ENCODE results near the gene EFCAB8.
"Not testable (repeated sequence)": the region's sequence is repeated elsewhere in the genome, so short reads cannot be mapped to it uniquely, and the experiment has no call there.

The EFCAB8 gene

DNA sequence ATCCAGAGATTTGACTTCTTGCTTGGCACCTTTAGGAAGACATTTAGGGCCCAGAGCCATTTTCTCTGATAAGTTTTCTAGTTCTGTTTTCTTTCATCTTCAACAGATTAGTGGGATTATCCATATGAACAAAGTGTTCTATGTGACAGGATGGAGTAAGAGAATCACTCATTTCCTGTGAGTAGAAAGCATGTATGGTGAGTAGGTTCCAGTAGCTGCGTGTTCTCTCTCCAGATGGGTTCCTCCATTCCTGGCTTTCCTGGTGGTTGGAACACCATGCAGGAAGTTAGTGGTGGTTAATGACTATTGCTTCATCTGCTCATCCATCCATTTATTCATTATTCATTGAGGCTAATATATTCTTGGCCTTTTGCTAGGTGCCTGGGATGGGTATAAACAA is 54.0 kb downstream of the EFCAB8 start:
- no peak for DNase-seq (ENCODE audit: low read depth)

DNA sequence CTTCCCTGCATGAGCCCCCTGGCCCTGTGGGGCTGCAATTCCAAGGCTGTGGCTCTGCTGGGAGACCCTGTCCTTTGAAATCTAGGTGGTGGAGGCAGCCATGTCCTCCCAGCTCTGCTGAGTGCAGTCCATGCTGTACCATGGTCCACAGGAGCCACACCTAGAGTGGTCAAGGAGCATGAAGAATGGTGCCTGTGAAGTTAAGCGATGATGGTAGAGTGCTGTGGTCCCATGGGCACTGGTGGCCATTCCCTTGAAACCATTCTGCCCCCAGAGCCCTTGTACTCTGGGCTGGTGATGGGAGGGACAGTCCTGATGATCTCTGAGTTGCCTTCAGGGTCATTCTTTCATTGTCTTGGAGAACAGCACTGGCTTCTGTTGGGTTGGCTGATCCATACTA is 55.3 kb downstream of the EFCAB8 start:
- DNase-seq (ENCODE audit: low read depth), result no peak

DNA sequence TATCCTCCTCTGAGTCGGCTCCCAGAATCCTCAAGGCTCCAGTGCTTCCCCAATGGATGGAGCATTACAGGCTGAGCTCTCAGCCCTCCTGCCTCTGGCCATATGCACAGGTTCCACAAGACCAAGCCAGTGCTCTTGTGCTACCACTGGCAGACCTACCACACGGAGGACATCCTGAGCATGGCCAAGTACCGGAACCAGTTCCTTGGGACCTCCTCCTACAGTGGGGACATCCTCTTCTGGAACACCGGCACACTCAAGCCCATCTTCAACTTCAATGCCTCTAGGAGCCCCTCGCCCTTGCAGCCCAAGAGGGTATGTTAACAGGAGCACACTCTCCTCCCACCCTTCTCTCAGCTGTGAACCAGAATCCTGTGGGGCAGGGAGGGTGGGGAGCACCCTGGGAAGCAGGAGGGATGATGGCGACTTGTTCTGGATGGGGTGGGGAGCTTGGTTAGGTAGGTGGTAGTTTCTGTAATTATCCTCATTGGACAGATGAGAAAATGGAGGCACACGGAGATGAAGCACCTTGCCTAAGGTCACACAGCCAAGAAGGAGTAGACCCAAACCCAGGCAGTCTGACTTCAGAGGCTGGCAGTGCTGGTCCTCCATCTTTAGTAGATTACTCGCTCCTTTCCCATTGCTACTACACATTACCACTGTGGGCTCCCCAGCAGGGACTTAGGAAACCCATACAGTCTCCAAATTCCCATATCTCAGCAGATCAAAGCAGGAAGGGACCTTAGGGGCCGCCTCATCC is 58.6 kb downstream of the EFCAB8 start:
- no peak for DNase-seq (ENCODE audit: low read depth)

- DNase-seq (ENCODE audit: low read depth), result no peak
Measured at GRCh38 chr20:32918296-32918695, 59.6 kb downstream of the EFCAB8 start.

GRCh38 chr20:32918751-32919150 is 60.0 kb downstream of the EFCAB8 start:
- no peak for DNase-seq (ENCODE audit: low read depth)

DNA sequence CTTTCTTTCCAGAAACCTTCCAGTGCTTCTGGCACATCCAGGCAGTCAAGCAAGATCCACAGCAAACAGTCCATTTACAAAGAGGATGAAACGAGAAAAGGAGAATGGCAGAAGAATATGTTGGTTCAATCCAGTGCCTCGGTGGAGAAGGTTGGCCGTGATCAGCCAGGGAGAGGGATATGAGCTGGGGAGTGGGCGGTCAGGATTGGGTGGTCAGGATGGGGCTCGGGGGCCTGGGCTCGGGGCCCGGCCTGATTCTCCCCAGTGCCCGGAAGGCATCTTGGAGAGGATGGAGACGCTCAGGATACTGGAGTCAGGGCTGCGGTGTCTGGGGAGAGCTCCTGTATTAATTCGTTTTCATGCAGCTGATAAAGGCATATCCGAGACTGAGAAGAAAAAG is 61.3 kb downstream of the EFCAB8 start:
- DNase-seq (ENCODE audit: low read depth), result no peak

GRCh38 chr20:32920530-32921298 is 62.0 kb downstream of the EFCAB8 start:
- no peak for DNase-seq (ENCODE audit: low read depth)

GRCh38 chr20:32922466-32922865 is 63.7 kb downstream of the EFCAB8 start:
- DNase-seq (ENCODE audit: low read depth), result no peak

DNA sequence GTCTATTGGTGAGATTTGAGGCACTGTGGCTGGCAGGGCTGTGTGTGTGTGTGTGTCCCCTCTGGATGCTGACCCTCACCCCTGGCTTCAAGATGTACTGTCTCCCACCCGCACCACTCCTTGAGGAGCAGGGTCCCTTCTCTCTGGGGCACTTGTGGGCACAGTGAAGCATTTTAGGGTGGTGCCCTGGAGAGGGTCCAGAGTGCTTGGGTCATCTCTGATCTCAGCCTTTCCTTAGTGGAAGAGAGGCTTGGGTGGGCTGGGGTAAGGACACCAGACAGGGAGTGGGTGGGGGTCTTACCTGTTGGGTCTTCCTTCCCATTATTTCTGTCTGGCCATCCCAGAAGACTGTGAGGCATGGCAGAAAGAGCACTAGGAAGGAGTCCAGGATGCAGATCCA is 66.1 kb downstream of the EFCAB8 start:
- DNase-seq (ENCODE audit: low read depth), result no peak

- DNase-seq (ENCODE audit: low read depth), result no peak
Measured at GRCh38 chr20:32925481-32926196, 66.9 kb downstream of the EFCAB8 start.

GRCh38 chr20:32929162-32929561 is 70.4 kb downstream of the EFCAB8 start:
- DNase-seq (ENCODE audit: low read depth), result no peak

DNA sequence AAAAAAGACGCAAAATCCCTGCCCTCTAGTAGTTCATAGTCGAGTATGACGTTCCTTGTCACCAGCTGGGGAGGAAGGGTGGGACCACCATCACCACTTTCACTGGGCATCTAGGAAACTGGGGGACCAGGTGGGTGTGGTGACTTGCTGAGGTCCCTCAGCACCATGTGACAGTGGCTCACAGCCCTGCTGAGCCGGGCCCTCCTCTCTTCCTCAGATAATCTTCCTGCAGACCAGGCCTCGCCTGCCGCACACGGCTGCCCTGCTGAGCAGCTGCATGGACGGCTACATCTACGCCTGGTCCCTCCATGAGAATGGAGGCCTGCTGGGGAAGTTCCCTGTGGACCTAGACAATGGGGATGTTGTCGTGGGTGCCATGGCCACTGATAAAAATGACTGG is 71.5 kb downstream of the EFCAB8 start:
- DNase-seq (ENCODE audit: low read depth), result no peak

GRCh38 chr20:32930701-32931100 is 72.0 kb downstream of the EFCAB8 start:
- no peak for DNase-seq (ENCODE audit: low read depth)

- no peak for DNase-seq (ENCODE audit: low read depth)
Measured at GRCh38 chr20:32934580-32934979, 75.9 kb downstream of the EFCAB8 start.

DNA sequence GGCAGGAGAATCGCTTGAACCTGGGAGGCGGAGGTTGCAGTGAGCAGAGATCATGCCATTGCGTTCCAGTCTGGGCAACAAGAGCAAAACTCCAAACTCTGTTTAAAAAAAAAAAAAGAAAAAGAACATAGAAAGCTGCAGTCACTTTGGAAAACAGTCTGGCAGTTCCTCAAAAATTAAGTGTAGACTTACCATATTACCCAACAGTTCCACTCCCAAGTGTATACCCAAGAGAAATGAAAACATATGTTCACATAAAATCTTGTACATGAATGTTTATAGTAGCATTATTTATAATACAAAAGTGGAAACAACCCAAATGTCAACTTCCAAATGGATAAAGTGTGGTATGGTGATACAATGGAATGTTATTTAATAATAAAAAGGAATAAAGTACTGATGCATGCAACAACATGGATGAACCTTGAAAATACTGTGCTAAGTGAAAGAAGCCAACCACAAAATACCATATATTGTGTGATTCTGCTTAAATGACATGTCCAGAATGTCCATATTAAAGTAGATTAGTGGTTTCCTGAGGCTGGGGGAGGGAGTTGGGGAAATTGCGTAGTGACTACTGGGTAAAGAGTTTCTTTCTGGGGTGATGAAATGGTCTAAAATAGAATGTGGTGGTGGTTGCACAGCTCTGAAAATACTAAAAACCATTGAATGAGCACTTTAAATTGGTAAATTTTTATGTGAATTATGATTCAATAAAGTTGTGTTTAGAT is 82.6 kb downstream of the EFCAB8 start:
- no peak for DNase-seq (ENCODE audit: low read depth)

GRCh38 chr20:32943490-32944052 is 84.8 kb downstream of the EFCAB8 start:
- no peak for DNase-seq (ENCODE audit: low read depth)

GRCh38 chr20:32945710-32946221 is 87.0 kb downstream of the EFCAB8 start:
- no peak for DNase-seq (ENCODE audit: low read depth)

DNA sequence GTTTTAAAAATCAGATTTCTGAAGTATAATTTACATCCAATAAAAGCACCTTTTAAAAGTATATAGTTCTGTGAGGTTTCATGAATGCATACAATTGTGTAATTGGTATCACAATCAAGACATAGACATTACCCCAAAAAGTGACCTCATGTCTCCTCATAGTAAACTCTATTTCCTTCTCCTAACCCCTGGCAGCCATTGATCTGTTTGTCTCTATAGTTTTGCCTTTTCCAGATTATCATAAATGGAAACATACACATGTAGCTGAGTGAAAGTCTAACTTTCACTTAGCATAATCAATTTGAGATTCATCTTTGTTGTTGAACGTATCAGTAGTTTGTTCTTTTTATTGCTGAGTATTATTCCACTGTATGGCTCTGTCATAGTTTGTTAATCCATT is 87.9 kb downstream of the EFCAB8 start:
- no peak for DNase-seq (ENCODE audit: low read depth)

GRCh38 chr20:32950539-32950938 is 91.8 kb downstream of the EFCAB8 start:
- not testable (repeated sequence) for DNase-seq (ENCODE audit: low read depth)

DNA sequence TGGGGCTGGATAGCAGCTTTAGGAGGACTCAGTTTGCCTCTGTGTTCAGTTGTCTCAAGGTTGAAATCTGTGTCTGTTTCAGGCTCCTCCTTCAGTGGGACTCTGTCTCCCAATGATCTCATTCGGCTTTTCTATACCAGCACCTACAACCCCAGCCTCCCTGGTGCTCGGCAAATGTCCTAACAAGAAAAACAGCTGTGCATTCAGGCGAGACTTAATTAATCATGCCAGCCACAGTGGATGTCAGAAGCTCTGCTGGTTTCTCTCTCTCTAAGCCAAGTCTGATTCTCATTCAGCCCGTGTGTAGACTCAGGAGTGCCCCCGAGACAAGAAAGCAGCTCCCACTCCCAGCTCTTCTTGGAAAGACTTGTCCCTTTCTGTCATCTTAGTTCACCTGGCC is 98.7 kb downstream of the EFCAB8 start:
- no peak for DNase-seq (ENCODE audit: low read depth)

- no peak for DNase-seq (ENCODE audit: low read depth)
Measured at GRCh38 chr20:32958574-32958973, 99.9 kb downstream of the EFCAB8 start.

All from activated gamma-delta T cell treated with anti-CD3 and anti-CD28 coated beads, Interleukin-2, amount 50 U/mL, for 16 hours (primary cell).